Ectodermal cell (in vitro differentiated cells): ENCODE results near the gene MSI2. TPM values are rescaled to one million over a fixed set of nuclear protein-coding genes. Genes with fewer than 3 reads are reported as not detected.

Experiments used
- H3K27ac ChIP-seq: 2 replicates; pipeline ENCODE4 v1.7.0; 2013; ENCODE audit warnings: mild to moderate bottlenecking, low read depth, low read length; ENCODE audit not compliant: insufficient read depth, poor library complexity, severe bottlenecking
- H3K27me3 ChIP-seq: 2 replicates; pipeline ENCODE4 v1.7.0; 2013; ENCODE audit warnings: mild to moderate bottlenecking, low read length; ENCODE audit not compliant: insufficient read depth, control insufficient read depth, poor library complexity, severe bottlenecking
- H3K36me3 ChIP-seq: one replicate; pipeline ENCODE4 v1.7.0; 2013; ENCODE audit warnings: low read length; ENCODE audit not compliant: control insufficient read depth, insufficient read depth
- H3K4me1 ChIP-seq: one replicate; pipeline ENCODE4 v1.7.0; 2013; ENCODE audit warnings: low read length; ENCODE audit not compliant: control insufficient read depth, insufficient read depth
- H3K4me3 ChIP-seq: 2 replicates; pipeline ENCODE4 v1.7.0; 2013; ENCODE audit warnings: low read depth, low read length, control low read depth; ENCODE audit not compliant: insufficient read depth
- H3K9me3 ChIP-seq: 2 replicates; pipeline ENCODE4 v1.7.0; 2013; ENCODE audit warnings: mild to moderate bottlenecking, low read length, moderate library complexity; ENCODE audit not compliant: control insufficient read depth
- WGBS, 2 experiments: methylation state at CpG; one replicate each; pipeline ENCODE4 v1.1.7; 2013; ENCODE audit warnings: missing lambda C conversion rate in 2 of 2; 5-methylcytosine and 5-hydroxymethylcytosine counted together
- polyA plus RNA-seq, 4 experiments: library from polyadenylated mRNA; stranded (reverse); fragments of 50-300 nt; gene quantifications; one replicate each; pipeline ENCODE4 v1.2.3, GENCODE V29; 2013

The MSI2 gene
- polyA plus RNA-seq (2013, experiment 1 of 4): 111 TPM
- polyA plus RNA-seq (2013, experiment 2 of 4): 131 TPM
- 65.3 TPM for polyA plus RNA-seq (2013, experiment 3 of 4)
- polyA plus RNA-seq (2013, experiment 4 of 4): 74.6 TPM

GRCh38 chr17:57255776-57256681 is at the start of gene MSI2:
Gene MSI2, plus strand, starts transcription at chr17:57256523. Its CDS starts 220 bp downstream, at chr17:57256743.
- Histone ChIP-seq H3K27ac (peak within 1 kb of the TSS; percentile 92), H3K36me3 (no peaks in the 10 kb centered on the region), H3K27me3 (peaks cover 10% of the 10 kb centered on the region), H3K4me1 (peaks cover 17% of the 10 kb centered on the region), H3K4me3 (peak within 1 kb of the TSS; percentile 69), H3K9me3 (peaks cover 2% of the 10 kb centered on the region)
- WGBS, 2 experiments: 1% methylated on average over 69 to 80 of the region's 88 CpGs

GRCh38 chr17:57206928-57207327 is 49.4 kb upstream of the MSI2 start:
- peaks cover 2% of the 10 kb centered on the region for H3K9me3 ChIP-seq
- H3K27ac ChIP-seq: no peak overlapping the region
- H3K4me1 ChIP-seq: peaks cover 14% of the 10 kb centered on the region
- H3K4me3 ChIP-seq: no peak overlapping the region
- no peaks in the 10 kb centered on the region for H3K27me3 ChIP-seq
- H3K36me3 ChIP-seq: no peaks in the 10 kb centered on the region
- WGBS, 2 experiments: 86% methylated on average over 1 of the region's 1 CpG; no CpG with 5 or more reads in 1 of the 2 experiments

- Histone ChIP-seq H3K9me3 (peaks cover 2% of the 10 kb centered on the region), H3K27me3 (no peaks in the 10 kb centered on the region), H3K4me3 (no peak overlapping the region), H3K4me1 (peaks cover 16% of the 10 kb centered on the region), H3K27ac (no peak overlapping the region), H3K36me3 (no peaks in the 10 kb centered on the region)
- WGBS, 2 experiments: 92 to 95% methylated on average over 2 of the region's 2 CpGs
Observed at GRCh38 chr17:57207396-57207795, 48.9 kb upstream of the MSI2 start.

GRCh38 chr17:57210224-57210553 is 46.1 kb upstream of the MSI2 start:
- Histone ChIP-seq H3K9me3 (peaks cover 2% of the 10 kb centered on the region), H3K4me1 (peaks cover 16% of the 10 kb centered on the region), H3K36me3 (no peaks in the 10 kb centered on the region), H3K4me3 (no peak overlapping the region), H3K27me3 (no peaks in the 10 kb centered on the region), H3K27ac (no peak overlapping the region)

GRCh38 chr17:57210972-57211411 is 45.3 kb upstream of the MSI2 start:
- no peaks in the 10 kb centered on the region for H3K27me3 ChIP-seq
- WGBS, 2 experiments: 69 to 75% methylated on average over 3 of the region's 3 CpGs
- H3K9me3 ChIP-seq: peaks cover 2% of the 10 kb centered on the region
- H3K36me3 ChIP-seq: no peaks in the 10 kb centered on the region
- H3K4me1 ChIP-seq: peaks cover 16% of the 10 kb centered on the region
- H3K27ac ChIP-seq: no peak overlapping the region
- H3K4me3 ChIP-seq: no peak overlapping the region

GRCh38 chr17:57211543-57211942 is 44.8 kb upstream of the MSI2 start:
- WGBS, 2 experiments: 76 to 82% methylated on average over 3 to 4 of the region's 4 CpGs
- H3K4me3 ChIP-seq: no peak overlapping the region
- H3K27ac ChIP-seq: no peak overlapping the region
- peaks cover 16% of the 10 kb centered on the region for H3K4me1 ChIP-seq
- no peaks in the 10 kb centered on the region for H3K36me3 ChIP-seq
- H3K27me3 ChIP-seq: no peaks in the 10 kb centered on the region
- H3K9me3 ChIP-seq: peaks cover 2% of the 10 kb centered on the region

GRCh38 chr17:57213180-57213825 is 43.0 kb upstream of the MSI2 start:
- Histone ChIP-seq H3K4me3 (no peak overlapping the region), H3K4me1 (peaks cover 16% of the 10 kb centered on the region), H3K36me3 (no peaks in the 10 kb centered on the region), H3K27ac (no peak overlapping the region), H3K27me3 (no peaks in the 10 kb centered on the region), H3K9me3 (no peaks in the 10 kb centered on the region)
- WGBS, 2 experiments: 94 to 95% methylated on average over 5 of the region's 5 CpGs

- H3K9me3 ChIP-seq: no peaks in the 10 kb centered on the region
- 90 to 97% methylated on average over 8 of the region's 8 CpGs for WGBS, 2 experiments
- no peak overlapping the region for H3K27ac ChIP-seq
- no peaks in the 10 kb centered on the region for H3K27me3 ChIP-seq
- H3K4me1 ChIP-seq: peaks cover 16% of the 10 kb centered on the region
- H3K4me3 ChIP-seq: no peak overlapping the region
- H3K36me3 ChIP-seq: no peaks in the 10 kb centered on the region
Observed at GRCh38 chr17:57215317-57215716, 41.0 kb upstream of the MSI2 start.

GRCh38 chr17:57221366-57222350 is 34.7 kb upstream of the MSI2 start:
- no peaks in the 10 kb centered on the region for H3K36me3 ChIP-seq
- H3K4me1 ChIP-seq: no peaks in the 10 kb centered on the region
- H3K9me3 ChIP-seq: no peaks in the 10 kb centered on the region
- no peaks in the 10 kb centered on the region for H3K27me3 ChIP-seq
- H3K4me3 ChIP-seq: no peak overlapping the region
- 84 to 93% methylated on average over 3 of the region's 3 CpGs for WGBS, 2 experiments
- H3K27ac ChIP-seq: no peak overlapping the region
